AG09309 (cell line): ENCODE data around the gene SAG.

Experiments
- DNase-seq: peaks from one replicate; pipeline ENCODE4 v3.0.0-alpha.2; 2010; ENCODE audit warnings: low read depth
- H3K4me3 ChIP-seq: 2 replicates; pipeline ENCODE4 v1.5.1; 2011; ENCODE audit warnings: mild to moderate bottlenecking, low read depth, low read length, moderate library complexity; ENCODE audit not compliant: control insufficient read depth
- TF ChIP-seq, protein P1 (sequence below): IDR thresholded peaks from 2 replicates; pipeline ENCODE4 v1.5.1; 2011; ENCODE audit warnings: mild to moderate bottlenecking, low read depth, low read length, inconsistent platforms; ENCODE audit not compliant: insufficient read depth, control insufficient read depth; ENCODE audit errors: missing control alignments

SAG gene

DNA sequence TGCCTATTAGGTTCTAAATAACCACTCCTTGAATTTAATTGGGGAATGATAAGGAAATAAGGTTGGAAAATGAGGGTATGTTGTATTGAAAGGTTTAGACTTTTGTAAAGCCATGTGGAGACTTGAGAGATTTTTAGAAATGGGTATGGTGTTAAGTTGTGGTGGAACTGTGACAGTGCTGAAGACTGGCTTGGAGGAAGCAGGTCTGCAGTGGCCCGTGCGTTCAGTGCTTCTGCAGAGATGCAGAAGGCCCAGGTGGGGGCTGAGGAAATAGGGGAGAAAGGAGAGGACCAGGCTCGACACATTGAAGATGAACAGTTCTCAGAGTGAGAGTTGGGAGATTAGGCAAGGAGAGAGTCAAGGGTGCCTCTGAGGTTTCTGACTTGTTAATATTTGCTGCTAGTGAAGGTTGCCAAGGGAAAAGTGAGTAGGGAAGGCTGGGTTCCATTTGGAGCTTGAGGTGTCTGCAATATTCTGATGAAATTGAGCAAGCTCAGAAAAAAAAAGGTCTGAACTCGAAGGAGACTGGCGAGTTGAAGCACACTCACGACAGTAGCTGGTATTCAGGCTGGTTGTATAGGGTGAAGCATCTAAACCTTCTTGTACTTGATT is 25.5 kb upstream of the SAG start:
- TF ChIP-seq, protein P1, sequence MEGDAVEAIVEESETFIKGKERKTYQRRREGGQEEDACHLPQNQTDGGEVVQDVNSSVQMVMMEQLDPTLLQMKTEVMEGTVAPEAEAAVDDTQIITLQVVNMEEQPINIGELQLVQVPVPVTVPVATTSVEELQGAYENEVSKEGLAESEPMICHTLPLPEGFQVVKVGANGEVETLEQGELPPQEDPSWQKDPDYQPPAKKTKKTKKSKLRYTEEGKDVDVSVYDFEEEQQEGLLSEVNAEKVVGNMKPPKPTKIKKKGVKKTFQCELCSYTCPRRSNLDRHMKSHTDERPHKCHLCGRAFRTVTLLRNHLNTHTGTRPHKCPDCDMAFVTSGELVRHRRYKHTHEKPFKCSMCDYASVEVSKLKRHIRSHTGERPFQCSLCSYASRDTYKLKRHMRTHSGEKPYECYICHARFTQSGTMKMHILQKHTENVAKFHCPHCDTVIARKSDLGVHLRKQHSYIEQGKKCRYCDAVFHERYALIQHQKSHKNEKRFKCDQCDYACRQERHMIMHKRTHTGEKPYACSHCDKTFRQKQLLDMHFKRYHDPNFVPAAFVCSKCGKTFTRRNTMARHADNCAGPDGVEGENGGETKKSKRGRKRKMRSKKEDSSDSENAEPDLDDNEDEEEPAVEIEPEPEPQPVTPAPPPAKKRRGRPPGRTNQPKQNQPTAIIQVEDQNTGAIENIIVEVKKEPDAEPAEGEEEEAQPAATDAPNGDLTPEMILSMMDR = no peak
- no peak overlapping the region for H3K4me3 ChIP-seq
- no peak for DNase-seq

DNA sequence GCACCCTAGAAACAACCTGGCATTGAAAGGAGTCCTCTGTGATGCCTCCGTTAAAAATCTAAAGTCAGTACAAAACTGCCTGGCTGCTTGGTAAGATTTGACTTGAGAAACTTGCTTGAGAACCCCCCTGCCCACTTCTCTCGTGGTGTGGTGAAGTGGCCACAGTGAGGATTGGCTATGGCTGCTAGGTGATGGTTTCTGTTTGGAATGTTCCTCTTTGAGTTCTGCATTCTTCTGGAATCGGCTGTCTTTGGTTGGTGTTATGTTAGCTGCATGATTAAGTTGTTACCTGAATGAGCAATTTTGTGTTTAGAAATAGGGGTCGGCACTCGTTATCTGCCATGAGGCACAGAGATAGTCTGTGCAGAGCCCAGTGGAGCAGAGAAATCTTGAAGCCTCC is 21.7 kb upstream of the SAG start:
- TF ChIP-seq, protein P1 = no peak
- DNase-seq = no peak
- no peak overlapping the region for H3K4me3 ChIP-seq

DNA sequence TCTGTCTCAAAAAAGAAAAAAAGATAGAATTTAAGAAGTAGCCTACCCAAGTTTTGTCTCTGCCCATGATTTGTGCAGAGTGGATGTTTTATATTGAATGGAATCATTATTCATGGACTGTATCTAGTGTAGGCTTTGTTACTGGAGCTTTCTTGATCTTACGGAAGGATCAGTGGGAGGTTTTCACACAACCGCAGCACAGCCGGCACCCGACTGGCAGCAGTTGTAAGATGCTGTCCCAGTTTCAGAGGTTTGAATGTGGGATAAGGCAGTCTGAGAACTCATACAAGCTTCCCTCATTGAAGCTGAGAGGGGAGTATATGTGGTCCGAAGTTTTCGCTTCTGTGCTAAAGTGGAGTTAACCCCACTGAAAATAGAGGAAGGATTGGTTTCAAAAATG is 19.7 kb upstream of the SAG start:
- DNase-seq = no peak
- no peak overlapping the region for H3K4me3 ChIP-seq
- TF ChIP-seq, protein P1 = no peak

DNA sequence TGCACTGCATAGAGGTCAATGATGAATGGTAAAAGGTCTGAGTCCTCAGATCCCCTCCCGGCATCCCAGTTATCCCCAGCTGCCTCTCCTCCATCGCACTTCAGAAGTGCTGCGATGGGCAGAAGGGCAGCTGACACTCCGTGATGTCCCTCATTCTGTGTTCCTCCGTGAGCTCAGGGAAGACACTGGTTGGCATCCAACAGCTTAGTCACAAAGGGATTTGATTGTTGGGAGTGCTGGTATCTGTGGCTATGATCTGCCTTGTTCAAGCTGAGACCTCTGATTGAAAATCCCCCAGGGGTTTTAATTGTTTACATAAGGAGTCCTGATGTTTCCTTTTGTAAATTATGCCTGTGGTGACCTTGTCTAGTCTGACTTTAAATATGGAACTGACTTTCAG is 19.0 kb upstream of the SAG start:
- TF ChIP-seq, protein P1 = no peak
- no peak overlapping the region for H3K4me3 ChIP-seq
- no peak for DNase-seq

DNA sequence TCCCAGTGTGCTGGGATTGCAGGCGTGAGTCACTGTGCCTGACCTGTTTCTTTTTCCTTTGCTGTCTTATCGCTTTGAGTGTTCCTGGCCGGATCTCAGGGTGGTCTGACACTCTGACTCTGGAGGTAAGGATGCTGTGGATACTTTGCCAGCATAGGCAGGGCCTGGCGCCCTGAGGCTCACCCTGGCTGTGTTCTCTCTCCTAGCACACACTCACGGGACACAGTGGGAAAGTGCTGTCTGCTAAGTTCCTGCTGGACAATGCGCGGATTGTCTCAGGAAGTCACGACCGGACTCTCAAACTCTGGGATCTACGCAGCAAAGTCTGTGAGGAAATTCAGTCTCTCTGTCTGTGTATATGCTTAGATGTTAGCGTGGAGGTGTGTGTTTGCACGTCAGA is 18.0 kb upstream of the SAG start:
- TF ChIP-seq, protein P1 = no peak
- DNase-seq = no peak
- no peak overlapping the region for H3K4me3 ChIP-seq

DNA sequence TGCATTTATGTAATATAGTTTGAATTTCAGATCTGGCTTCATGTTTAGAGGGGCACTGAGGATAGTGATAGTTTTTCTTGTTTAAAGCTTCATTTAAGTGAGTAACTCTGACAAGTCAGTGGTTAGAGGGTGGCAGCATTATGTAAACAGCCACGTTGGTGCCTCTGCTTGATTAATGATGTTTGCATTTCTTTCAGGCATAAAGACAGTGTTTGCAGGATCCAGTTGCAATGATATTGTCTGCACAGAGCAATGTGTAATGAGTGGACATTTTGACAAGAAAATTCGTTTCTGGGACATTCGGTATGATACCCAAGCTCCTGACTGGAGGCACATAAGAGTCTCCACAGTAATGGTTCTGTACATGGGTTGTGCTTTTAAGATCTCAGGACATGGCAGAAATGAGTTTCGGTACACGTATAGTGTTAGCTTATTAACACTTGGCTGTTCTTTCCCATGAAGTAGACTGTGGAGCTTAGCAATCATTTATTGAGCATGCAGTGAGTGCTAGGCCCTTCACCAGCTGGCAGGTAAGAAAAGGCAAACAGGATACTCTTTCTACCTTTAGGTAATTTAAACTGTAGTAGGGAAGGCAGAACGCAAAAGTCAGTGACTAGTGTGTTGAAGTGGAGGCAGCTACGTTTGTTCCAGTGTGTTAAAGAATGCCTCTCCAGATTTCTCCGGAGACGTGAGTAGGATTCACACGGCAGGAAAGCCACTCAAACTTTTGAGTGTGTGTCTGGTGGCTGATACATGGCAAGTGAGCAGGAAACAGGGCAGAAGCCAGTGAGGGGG is 17.4 kb upstream of the SAG start:
- no peak overlapping the region for H3K4me3 ChIP-seq
- no peak for DNase-seq
- TF ChIP-seq, protein P1 = no peak
